ENCODE results near the gene ZSWIM2.
A peak's percentile ranks its signal among the peaks of the same experiment; 100 is the strongest.
"Not testable (repeated sequence)": the region's sequence is repeated elsewhere in the genome, so short reads cannot be mapped to it uniquely, and the experiment has no call there.

ZSWIM2 gene

GRCh38 chr2:186848873-186849578 lies at the start of gene ZSWIM2:
ZSWIM2 (minus strand) TSS chr2:186849170; CDS start chr2:186849130, 40 bp downstream.
- peak; percentile 1 to 13 for DNase-seq (ENCODE audit: low read depth in 2 of 2)

GRCh38 chr2:186896220-186896619 lies 47.2 kb upstream of the ZSWIM2 start:
- DNase-seq (ENCODE audit: low read depth in 2 of 2), result not testable (repeated sequence)

GRCh38 chr2:186895451-186895850 lies 46.5 kb upstream of the ZSWIM2 start:
- no peak for DNase-seq (ENCODE audit: low read depth in 2 of 2)

GRCh38 chr2:186894478-186894877 lies 45.5 kb upstream of the ZSWIM2 start:
- DNase-seq (ENCODE audit: low read depth in 2 of 2), result no peak

- no peak for DNase-seq (ENCODE audit: low read depth in 2 of 2)
These were observed 43.9 kb upstream of the ZSWIM2 start for GRCh38 chr2:186892821-186893220.

GRCh38 chr2:186891185-186891621 lies 42.2 kb upstream of the ZSWIM2 start:
- DNase-seq (ENCODE audit: low read depth in 2 of 2), result no peak

GRCh38 chr2:186889101-186889879 lies 40.3 kb upstream of the ZSWIM2 start:
- DNase-seq (ENCODE audit: low read depth in 2 of 2), result no peak

GRCh38 chr2:186887107-186888090 lies 38.4 kb upstream of the ZSWIM2 start:
- DNase-seq (ENCODE audit: low read depth in 2 of 2), result no peak

GRCh38 chr2:186884587-186884986 lies 35.6 kb upstream of the ZSWIM2 start:
- no peak for DNase-seq (ENCODE audit: low read depth in 2 of 2)

- no peak for DNase-seq (ENCODE audit: low read depth in 2 of 2)
These were observed 34.7 kb upstream of the ZSWIM2 start for GRCh38 chr2:186883666-186884065.

GRCh38 chr2:186882511-186883071 lies 33.6 kb upstream of the ZSWIM2 start:
- DNase-seq (ENCODE audit: low read depth in 2 of 2), result no peak

GRCh38 chr2:186881660-186882059 lies 32.7 kb upstream of the ZSWIM2 start:
- no peak for DNase-seq (ENCODE audit: low read depth in 2 of 2)

- DNase-seq (ENCODE audit: low read depth in 2 of 2), result no peak
These were observed 30.3 kb upstream of the ZSWIM2 start for GRCh38 chr2:186879312-186879711.

- no peak for DNase-seq (ENCODE audit: low read depth in 2 of 2)
These were observed 25.7 kb upstream of the ZSWIM2 start for GRCh38 chr2:186874713-186875112.

GRCh38 chr2:186871881-186872280 lies 22.9 kb upstream of the ZSWIM2 start:
- no peak for DNase-seq (ENCODE audit: low read depth in 2 of 2)

GRCh38 chr2:186868344-186868743 lies 19.4 kb upstream of the ZSWIM2 start:
- no peak for DNase-seq (ENCODE audit: low read depth in 2 of 2)

- DNase-seq (ENCODE audit: low read depth in 2 of 2), result no peak
These were observed 14.1 kb upstream of the ZSWIM2 start for GRCh38 chr2:186862869-186863709.

GRCh38 chr2:186855216-186855615 lies 6.2 kb upstream of the ZSWIM2 start:
- DNase-seq (ENCODE audit: low read depth in 2 of 2), result no peak

GRCh38 chr2:186853951-186854350 lies 5.0 kb upstream of the ZSWIM2 start:
- DNase-seq (ENCODE audit: low read depth in 2 of 2), result no peak

- no peak for DNase-seq (ENCODE audit: low read depth in 2 of 2)
These were observed 3.5 kb upstream of the ZSWIM2 start for GRCh38 chr2:186852508-186852907.

GRCh38 chr2:186842373-186842772 lies 6.6 kb downstream of the ZSWIM2 start:
- DNase-seq (ENCODE audit: low read depth in 2 of 2), result no peak

Measured in stimulated activated CD8-positive, alpha-beta memory T cell treated with anti-CD3 and anti-CD28 coated beads, Interleukin-2, amount 100 ng/mL, for 48 hours (primary cell).